GF-D8 (cell line): ENCODE results near the gene NFKBIZ.

Experiments
- DNase-seq: peaks from one replicate; lab custom pipeline; 2025; lab: John Stamatoyannopoulos, UW

The NFKBIZ gene, protein sequence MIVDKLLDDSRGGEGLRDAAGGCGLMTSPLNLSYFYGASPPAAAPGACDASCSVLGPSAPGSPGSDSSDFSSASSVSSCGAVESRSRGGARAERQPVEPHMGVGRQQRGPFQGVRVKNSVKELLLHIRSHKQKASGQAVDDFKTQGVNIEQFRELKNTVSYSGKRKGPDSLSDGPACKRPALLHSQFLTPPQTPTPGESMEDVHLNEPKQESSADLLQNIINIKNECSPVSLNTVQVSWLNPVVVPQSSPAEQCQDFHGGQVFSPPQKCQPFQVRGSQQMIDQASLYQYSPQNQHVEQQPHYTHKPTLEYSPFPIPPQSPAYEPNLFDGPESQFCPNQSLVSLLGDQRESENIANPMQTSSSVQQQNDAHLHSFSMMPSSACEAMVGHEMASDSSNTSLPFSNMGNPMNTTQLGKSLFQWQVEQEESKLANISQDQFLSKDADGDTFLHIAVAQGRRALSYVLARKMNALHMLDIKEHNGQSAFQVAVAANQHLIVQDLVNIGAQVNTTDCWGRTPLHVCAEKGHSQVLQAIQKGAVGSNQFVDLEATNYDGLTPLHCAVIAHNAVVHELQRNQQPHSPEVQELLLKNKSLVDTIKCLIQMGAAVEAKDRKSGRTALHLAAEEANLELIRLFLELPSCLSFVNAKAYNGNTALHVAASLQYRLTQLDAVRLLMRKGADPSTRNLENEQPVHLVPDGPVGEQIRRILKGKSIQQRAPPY

DNA sequence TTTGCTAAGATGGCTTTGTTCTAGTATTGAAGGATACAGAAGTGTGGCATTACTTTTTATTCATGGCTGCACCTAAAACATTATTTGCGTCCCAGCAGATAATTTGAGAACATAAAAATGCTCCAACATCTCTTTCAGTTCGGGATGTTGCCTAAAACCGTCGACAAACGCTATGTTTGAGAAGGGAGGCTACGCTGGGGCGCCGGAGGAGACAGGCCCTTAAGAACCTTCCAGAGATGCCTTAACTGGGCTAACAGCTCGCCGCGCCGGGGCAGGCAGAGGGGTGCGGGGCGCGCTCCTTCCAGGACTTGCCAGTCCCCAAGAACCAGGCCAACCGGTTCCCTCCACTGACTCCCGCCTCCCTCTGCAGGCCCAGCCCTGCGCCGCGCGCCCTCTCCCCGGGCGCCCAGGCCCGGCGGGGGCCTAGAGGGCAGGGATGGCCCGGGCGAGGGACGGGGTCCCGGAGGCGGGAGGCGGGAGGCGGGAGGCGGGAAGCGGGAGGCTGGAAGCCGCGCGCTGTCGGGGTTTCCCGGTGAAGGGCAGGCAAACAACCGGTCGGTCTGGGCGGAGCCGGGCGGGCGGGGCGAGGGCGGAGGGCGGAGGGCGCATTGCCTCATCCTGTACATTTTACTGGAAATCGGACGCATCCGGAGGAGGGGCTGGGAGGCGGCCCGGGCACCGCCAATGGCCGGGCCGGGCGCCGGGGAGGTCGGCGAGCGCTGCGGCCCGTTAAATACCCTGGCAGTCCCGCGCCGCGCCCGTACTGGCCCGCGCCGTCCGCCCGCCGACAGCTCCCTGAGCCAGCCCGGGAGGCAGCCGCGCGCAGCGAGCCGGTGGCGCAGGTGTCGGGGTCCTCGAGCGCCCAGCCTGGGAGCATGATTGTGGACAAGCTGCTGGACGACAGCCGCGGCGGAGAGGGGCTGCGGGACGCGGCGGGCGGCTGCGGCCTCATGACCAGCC is at the start of gene NFKBIZ:
Gene NFKBIZ, plus strand, starts transcription at position 761 of the 960 bp plus-strand sequence. Its CDS starts 115 bp downstream, at position 876.
- DNase-seq, result peak; percentile 59

DNA sequence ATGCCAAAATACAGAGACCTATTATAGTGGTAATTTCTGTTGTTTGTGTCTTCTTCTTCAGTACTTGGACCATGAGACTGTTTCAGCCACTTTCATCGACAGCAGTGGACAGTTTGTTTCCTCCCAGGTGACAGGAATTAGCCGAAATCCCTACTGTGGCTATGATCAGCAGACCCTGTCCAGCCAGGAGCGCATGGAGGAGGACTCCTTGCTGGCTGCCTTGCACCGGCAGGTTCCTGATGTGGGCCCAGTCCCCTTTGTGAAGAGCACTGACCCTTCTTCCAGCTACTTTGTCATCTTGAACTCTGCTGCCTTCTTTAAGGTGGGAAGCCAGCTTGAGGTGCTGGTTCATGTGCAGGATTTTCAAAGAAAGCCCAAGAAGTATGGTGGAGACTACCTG is 48.1 kb upstream of the NFKBIZ start:
- DNase-seq, result no peak

DNA sequence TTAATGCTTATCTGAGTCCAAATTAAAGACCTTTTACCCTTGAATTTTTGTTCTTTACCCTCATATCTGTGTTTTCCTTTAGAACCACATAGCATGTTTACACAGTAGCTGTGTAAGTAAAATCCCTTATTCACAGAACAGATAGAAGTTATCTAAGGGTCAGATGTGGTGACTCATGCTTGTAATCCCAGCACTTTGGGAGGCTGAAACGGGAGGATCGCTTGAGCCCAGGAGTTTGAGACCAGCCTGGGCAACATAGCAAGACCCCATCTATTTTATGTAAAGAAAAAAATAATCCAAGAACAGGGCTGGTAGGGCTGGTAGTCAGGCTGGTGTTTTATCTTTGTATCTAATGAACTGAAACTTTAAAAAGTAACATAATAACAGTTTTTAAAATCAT is 47.1 kb upstream of the NFKBIZ start:
- no peak for DNase-seq

DNA sequence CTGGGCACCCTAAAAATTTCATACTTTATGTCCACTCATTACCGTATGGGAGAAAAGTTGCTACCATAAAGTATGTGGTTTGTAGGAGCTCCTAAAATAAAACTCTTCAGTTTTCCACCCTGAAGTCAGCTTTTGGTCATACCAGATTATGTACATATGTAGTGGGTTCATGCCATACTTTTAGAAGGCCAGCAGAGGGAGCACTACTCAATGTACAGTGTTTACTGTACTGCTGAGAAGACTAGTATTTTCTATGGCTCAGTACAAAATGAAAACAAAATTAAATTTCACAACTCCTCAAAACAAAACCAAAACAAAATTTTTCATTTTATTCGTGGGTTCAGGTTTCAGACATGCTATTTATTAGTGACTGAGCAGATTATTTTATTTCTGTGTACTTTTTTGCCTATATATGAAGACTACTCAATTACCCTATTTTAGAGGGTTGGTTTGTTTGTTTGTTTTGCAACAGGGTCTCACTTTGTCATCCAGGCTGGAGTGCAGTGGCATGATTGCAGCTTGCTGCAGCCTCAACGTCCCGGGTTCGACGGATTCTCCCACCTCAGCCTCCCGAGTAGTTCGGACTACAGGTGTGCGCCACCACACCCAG is 46.0 kb upstream of the NFKBIZ start:
- peak; percentile 30 for DNase-seq

DNA sequence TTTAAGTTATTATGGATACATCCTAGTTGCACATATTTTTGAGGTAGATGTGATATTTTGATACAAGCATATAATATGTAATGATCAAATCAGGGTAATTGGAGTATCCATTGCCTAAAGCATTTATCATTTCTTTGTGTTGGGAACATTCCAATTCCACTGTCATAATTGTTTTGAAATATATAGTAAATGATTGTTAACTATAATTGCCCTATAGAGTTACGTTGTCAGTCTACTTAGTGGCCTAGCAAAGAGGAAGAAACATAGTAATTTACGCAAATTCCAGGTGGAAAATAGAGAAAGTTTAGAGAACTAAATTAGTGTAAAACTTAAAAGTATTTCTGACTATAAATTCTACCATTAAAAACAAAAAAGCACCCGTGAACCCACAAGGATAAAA is 45.4 kb upstream of the NFKBIZ start:
- DNase-seq, result no peak

DNA sequence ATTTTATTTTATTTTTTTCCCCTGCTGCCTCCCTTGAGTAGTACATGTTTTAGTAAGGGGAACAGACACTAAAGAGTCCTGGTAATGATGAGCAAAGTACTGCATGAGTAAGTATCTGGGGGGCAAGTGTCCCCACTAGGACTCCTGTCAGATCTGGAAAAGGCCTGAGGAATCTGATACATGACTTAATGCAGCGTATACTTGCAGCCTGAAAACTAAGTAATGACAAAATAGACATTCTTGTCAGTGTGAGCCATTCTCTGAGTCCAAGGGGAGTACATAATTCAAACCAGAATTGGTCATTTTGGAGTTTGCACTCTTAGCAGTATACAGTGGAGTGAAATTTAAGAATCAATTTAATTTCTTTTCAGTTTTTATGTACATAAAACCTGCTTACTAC is 42.8 kb upstream of the NFKBIZ start:
- DNase-seq, result no peak

DNA sequence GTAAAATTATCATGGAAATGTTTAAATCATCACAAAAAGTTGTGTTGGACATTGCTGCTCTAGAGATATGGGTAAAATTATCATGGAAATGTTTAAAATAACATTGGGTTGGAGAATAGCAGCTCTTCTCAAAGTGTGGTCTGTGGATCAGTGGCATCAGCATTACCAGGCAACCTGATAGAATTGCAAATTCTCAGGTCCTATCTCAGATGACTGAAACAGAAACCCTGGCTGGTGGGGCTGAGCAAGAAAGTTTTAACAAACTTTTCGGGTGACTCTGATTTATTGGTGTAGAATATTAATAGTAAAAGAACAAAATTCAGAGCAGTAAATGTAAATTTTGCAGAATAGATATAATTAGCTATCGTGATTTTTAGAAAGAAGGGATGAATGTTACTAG is 41.4 kb upstream of the NFKBIZ start:
- no peak for DNase-seq

DNA sequence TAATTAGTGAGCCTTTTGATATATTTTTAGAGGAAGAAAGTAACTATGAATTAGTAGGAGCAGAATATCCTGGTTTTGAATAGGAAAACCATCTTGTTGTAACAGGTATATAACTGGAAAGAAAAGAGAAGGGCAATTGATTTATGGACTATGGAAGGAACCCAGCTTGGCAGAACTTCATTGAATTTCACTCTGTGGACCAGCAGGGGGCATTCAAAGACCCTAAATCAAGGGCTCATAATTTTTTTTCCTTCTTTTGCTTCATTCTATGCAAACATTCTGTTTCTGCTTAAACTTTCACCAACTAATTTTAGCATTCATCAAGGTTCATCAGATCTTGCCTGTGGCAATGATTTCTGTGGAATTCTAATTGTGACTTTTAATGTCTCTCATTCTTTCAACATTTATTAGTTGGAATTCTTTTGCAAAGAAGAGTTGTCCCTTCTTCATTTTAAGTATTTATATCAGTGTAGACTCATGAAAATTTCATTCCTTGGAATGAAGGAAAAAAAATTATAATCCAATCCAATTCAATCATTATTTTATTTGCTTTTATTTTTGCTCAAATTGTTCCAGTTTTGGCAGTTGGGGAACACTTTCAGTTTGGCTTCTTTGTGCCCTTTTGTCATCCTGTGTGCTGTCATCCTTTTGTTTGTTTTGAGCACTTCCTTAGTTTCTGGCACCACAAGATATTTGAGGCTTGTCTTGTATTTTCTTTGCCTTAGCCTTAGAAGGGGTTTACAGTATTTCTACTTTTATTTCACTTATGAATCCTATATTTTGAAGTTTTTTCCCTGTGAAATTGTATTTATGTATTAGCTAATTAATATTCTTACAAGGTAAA is 39.9 kb upstream of the NFKBIZ start:
- peak; percentile 12 for DNase-seq

DNA sequence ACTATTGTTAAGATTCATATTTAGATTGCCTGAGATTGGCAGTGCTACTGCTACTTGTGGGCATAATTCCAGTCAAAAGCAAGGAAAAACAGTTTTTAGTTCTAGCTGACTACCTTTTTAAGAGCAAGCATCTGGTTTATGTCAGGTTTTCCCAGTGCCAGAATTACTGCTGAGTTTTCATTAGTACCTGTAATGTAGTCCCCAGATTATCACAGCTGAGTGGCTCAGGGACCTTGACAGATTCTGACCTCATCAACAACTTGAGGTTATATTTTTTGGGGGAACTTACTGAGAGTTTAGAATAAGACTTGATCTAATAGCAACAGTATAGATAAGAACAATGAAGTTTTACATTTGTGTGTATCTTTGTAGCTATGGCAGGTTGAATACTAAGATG is 39.3 kb upstream of the NFKBIZ start:
- no peak for DNase-seq

DNA sequence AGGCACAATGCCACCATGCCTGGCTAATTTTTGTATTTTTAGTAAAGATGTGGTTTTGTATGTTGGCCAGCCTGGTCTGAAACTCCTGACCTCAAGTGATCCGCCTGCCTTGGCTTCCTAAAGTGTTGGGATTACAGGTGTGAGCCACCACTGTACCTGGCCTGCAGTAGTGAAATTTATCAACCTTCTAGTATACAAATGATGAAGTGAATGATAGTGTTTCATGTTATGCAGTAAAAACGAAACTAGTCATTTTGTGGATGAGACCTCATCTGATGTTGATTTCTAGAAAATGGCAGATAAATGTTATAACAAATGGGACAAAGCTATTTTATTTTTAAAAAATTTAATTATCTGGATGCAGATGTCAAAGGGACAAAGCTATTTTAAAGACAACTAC is 37.4 kb upstream of the NFKBIZ start:
- no peak for DNase-seq

DNA sequence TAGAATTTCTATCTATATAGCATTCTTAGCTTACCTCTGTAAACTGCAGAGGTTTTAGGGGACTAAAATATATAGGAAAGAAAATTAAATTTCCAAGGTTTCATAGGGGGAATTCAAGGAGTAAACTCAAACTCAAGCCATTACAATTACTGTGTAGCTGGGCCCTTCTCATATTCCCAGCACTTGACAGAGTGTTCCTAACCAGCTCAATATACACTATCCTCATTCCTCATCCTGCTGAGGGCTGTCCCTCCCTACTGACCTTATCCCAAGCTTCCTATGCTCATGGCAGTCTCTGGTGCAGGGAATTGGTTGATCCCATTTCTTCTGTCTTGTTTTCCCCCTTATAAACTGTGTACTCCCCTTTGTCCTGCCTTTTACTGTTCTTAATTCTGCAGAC is 36.4 kb upstream of the NFKBIZ start:
- no peak for DNase-seq

DNA sequence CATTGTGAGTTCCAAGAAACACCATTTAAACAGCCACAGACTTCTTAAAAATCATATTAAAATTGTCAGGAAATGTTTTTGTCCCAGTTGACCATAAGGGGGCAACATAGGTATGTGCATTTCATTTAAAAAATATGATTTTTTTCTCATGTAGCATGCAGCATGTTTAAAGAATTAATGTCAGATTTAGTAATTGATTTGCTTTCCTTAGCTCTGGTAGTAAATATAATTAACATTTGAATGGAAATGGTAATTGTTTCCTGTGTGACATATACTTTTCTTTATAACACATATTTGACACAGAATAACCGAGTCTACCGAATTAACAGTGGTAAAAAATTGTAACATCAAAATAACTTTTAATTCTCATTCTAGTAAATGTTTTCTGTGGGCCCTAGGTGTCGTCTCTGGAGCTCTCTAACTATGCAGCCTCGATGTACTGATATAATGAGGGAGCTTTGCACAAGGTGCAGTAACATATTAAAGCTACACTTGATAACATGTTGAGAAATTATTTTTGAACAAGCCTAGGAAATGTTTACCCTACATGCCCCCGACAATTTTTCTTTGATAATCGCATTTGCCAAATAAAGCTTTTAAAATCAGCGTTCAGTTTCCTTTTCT is 35.4 kb upstream of the NFKBIZ start:
- DNase-seq, result no peak

DNA sequence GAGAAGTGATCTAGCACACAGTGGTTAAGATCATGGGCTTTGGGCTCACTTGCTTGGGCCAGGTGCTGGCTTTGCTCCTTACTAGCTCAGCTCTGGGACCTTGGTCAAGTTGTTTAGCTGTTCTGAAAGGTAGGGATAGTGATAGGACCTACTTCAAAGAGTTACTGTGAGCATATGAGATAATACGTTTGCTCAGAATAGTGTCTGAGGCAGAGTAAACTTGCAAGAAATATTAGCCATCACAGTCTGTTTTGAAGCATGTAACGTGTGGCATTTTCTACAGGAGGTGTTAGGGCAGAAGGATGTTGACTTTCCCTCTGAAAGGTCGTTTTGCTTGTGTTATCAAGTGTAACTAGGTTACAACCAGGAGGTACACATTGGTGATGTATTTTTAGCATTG is 34.5 kb upstream of the NFKBIZ start:
- DNase-seq, result no peak

DNA sequence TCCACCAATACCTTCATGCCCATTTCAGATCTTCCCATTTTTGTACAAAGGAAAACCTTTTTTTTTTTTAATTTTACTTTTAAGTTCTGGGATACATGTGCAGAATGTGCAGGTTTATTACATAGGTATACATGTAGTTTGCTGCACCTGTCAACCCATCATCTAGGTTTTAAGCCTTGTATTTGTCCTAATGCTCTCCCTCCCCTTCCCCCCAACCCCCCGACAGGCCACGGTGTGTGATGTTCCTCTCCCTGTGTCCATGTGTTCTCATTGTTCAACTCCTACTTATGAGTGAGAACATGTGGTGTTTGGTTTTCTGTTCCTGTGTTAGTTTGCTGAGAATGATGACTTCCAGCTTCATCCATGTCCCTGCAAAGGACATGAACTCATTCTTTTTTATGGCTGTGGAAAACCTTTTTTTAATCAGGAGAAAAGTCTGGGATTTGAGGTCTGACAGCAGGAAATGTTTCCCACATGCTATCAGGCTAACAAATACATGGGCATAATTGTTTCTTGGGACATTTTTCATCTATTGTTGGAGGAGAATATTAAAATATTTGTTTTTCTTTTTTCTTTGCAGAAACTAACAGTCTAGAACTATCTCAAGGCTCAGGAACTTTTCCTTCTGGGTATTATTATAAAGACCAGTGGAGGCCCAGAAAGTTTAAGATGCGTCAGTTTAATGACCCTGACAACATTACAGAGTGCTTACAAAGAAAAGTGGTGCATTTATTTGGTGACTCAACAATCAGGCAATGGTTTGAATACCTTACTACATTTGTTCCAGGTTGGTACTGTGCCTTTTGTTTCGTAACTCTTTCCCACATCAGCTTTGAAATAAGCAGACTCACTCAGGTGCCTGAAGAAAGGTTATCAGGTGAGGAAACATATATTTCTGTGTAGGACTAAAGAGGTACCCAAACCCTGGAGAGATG is 32.8 kb upstream of the NFKBIZ start:
- DNase-seq, result no peak

DNA sequence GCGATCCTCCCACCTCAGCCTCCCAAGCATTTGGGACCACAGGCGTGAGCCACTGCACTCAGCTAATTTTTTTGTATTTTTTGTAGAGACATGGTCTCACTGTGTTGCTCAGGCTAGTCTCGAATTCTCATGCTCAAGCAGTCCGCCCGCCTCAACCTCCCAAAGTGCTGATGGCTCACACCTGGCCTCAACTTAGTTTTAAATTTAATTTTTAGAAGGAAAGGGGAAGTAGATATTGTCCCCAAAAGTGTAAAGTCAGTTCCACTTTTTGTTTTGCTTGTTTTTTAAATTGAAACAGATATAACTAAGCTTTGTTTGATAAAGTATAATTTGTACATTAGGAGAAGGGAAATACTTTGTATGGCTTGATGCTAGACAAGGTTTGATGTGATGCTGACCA is 31.3 kb upstream of the NFKBIZ start:
- DNase-seq, result no peak

DNA sequence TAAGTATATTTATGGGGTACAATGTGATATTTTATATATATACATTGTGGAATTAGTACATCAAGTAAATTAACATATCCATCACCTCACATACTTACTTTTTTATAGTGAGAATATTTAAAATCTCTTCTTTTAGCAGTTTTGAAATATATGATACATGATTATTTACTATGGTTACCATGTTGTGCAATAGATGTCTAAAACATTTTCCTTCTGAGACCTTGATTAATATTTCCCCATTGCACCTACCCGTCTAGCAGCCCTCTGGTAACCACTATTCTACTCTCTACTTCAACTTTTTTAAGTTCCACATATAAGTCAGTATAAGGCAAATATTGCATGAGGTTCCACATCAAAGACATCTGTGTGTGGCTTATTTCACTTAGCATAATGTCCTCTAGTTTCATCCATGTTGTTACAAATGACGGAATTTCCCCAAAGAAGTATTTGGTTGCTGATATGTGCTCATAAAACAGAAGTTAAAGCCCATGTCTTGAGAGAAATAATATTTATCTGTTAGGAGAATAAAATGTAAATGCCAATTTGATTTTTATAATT is 29.6 kb upstream of the NFKBIZ start:
- no peak for DNase-seq

DNA sequence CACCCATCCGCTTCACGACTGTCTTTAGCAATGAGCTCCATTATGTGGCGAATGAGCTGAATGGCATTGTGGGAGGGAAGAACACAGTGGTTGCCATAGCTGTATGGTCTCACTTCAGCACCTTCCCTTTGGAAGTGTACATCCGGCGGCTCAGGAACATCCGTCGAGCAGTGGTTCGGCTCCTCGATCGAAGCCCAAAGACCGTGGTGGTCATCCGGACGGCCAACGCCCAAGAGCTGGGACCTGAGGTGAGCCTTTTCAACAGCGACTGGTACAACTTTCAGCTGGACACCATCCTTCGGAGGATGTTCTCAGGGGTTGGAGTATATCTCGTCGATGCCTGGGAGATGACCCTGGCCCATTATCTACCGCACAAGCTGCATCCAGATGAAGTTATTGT is 27.8 kb upstream of the NFKBIZ start:
- DNase-seq, result no peak

DNA sequence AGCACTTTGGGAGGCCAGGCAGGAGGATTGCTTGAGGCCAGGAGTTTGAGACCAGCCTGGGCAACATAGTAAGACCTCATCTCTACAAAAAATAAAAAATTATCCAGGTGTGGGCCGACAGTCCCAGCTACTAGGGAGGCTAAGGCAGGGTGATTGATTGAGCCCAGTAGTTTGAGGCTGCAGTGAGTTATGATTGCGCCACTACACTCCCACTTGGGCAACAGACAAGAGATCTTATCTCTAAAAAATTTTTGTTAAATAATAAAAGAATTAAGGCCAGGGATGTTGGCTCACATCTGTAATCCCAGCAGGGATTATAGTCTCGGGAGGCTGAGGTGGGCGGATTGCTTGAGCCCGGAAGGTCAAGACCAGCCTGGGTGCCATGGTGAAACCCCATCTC is 25.8 kb upstream of the NFKBIZ start:
- peak; percentile 42 for DNase-seq

DNA sequence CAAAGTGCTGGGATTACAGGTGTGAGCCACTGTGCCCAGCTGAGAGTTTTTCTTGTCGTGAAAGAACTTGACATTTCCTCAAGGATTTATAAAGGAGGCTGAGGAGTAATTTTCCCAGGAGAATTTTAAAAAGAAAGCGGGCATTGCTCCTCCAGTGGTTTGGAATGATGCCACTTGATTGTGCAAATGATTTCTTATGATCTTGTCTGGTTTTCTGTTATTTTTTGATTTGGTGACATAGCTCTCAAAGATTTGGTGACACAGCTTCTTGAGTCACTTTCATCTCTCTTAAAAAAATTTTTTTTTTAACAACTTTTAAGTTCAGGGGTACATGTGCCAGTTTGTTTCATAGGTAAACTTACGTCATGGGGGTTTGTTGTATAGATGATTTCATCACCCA is 24.6 kb upstream of the NFKBIZ start:
- no peak for DNase-seq
